ENCODE data around the gene FOXL2NB.

The FOXL2NB gene

GRCh38 chr3:138945709-138946662 is 1.0 kb upstream of the FOXL2NB start:
- no peak for DNase-seq (ENCODE audit: low read depth in 2 of 2)

DNA sequence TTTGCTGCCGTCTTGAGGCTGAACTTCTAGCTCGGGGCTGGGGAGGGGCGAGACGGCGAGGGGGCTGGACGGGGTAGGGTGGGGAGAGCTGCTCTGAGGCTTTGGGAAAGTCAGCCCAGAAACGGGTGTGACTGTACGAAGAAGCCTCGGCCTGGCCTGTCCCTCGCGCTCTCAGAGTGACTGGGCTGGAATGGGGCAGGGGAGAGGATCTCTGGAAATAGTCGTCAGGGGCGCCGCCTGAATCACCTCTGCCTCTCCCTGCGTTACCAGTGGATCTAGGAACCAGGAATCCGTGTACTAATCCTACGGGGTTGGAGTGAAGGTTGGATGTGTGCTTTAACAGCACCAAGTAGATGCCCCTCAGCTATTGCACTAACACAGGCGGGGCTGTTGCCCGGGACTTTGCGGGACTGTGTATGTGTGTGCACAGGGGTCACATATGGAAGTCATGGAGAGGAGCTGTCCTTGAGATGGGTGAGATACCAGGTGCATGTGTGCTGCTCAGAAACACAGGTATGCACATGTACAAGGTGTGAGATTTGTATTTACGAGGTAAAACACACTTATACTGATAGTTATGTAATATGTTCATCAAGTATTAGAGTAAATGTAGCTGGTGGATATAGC is 591 bp downstream of the FOXL2NB start:
- DNase-seq (ENCODE audit: low read depth in 2 of 2) = no peak

- DNase-seq (ENCODE audit: low read depth in 2 of 2) = no peak
Observed at GRCh38 chr3:138948371-138949001, 1.5 kb downstream of the FOXL2NB start.

DNA sequence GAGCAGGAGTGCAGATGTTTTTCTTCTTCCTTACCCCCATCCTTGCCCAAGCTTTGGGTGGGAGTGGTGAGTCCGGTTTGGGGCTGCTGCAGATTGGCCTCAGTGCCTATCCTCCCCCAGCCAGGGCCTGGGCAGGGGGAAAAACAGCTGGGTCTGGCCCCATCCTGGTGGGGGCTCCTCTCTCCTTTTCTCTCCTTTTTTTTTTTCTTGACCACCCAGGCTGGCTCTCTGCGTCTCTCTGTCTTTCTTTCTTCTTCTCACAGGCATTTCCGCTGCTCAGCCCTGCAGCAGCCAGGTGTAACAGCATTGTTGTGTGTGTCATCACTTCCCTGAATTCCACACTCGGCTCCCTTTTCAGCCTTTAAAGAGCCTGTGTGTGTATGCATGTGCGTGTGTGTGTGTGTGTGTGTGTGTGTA is 2.0 kb downstream of the FOXL2NB start:
- DNase-seq (ENCODE audit: low read depth in 2 of 2) = no peak

- DNase-seq (ENCODE audit: low read depth in 2 of 2) = no peak
Observed at GRCh38 chr3:138949445-138950005, 2.5 kb downstream of the FOXL2NB start.

DNA sequence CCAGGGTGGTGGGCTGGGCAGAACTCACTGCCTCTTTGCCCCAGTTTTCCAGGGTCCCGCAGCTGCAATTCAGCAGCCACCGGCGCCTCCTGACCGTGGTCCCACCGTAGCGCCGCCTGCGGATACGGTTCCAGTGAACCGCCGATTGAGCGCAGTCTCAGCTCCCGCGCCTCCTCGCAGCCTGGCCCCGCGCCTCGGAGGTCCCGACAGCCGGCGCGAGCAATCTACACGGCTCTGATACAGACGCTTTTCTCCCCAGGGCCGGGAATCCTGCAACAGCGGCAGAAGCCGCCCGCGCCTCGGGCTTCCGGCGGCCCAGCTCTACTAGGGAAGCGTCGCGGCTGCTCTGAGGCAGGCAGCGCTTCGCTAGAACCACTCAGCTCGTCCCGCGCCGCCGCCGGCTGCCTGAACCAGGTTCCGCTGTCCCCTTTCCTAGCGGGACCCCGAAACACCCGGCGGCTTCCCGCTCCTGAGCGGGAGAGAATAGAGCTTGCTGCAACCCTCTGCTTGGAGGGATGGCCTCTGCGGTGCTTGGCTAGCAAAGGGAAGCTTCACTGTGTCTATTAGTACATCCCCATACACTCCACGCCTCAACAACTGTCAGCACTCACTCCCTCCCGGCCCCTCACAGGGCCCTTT is 3.1 kb downstream of the FOXL2NB start:
- DNase-seq (ENCODE audit: low read depth in 2 of 2) = no peak

DNA sequence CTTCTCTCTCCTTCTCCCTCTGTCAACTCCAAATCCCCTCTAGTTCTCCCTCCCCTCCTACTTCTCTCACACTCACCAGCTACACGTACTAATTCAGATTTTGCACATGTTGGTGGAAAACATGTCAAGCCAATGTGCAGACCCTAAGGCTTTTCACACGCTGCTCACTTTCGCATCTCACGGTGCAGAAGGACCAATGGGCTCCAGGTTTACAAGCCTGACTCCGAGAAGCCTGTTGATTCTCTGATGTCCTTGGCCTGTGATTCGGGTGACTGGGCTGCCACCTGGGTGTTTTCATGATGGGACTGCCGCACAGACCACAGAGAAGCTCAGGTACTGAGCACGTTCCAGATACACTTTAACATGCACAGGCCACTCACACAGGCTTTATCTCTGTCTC is 3.7 kb downstream of the FOXL2NB start:
- DNase-seq (ENCODE audit: low read depth in 2 of 2) = no peak

DNA sequence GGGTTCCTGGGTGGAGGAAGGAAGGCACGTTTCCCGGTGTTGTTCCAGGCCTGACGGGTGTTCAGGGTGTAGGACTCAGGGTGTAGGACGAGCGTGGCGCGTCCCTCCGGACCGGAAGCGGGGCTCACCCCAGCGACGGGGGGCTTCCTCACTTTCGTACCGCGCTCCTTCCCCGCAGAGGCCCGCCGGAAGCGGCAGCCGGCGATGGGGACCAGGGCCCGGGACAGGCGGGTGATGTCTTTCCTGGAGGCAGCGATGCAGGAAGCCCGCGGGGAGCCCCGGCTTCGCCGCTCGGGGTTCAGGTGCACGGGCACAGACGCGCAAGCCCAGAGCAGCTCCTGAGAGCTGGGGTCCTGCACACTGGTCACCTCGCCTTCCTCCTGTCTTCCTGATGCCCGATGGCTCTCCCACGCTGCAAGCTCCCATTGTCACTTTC is 13.4 kb downstream of the FOXL2NB start:
- no peak for DNase-seq (ENCODE audit: low read depth in 2 of 2)

DNA sequence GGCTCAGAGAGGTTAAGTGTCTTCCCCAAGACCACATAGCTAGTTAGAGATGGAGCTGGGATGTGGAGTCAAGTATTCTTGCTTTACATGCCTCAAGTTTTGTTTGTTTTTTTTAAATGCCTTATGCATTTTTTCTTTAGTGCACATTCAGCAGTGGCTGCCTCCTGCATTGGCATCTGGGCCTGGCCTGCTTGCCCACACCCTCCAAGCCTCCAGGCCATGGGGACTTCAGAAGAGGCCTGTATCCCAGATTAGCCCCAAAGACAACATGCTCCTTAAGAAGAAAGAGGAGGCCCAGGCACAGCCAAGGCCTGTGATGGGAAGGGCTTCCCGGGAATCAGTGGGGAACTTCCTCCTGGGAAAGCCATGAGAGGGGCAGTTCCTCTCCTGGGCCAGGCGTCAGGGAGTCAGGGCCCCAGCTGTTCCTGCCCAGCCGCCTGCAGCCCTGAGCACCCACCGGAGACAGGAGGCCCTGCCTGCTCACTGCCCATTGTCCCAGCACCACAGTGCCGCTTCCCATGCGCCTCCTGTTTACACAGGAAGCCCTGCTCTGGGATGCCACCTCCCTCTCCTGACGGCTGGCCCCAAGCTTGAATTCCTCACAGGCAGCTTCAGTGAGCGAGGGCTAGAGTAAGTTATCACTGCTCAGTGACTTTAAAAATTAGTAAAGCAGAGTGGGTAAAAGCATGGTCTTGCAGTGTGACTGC is 16.0 kb downstream of the FOXL2NB start:
- no peak for DNase-seq (ENCODE audit: low read depth in 2 of 2)

DNA sequence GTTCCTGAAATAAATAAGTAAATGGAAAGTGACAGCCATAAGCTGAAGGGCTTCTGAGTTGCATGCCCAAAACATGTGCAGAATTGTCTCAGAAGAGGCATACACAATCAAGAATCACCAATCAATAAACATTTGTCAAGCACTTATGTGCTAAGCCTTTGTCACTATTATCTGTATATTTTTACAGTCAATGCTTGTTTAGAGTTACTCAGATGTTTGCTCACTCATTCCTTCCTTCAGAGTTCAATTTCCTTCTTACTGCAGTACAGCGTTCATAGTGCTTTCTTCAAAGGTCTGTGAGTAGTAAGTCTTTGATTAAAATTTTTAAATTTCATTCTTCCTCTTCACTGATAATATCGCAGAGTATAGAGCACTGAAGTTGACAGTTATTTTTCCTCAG is 17.2 kb downstream of the FOXL2NB start:
- DNase-seq (ENCODE audit: low read depth in 2 of 2) = no peak

- no peak for DNase-seq (ENCODE audit: low read depth in 2 of 2)
Observed at GRCh38 chr3:138964923-138965322, 17.9 kb downstream of the FOXL2NB start.

GRCh38 chr3:138971766-138972320 is 24.8 kb downstream of the FOXL2NB start:
- no peak for DNase-seq (ENCODE audit: low read depth in 2 of 2)

DNA sequence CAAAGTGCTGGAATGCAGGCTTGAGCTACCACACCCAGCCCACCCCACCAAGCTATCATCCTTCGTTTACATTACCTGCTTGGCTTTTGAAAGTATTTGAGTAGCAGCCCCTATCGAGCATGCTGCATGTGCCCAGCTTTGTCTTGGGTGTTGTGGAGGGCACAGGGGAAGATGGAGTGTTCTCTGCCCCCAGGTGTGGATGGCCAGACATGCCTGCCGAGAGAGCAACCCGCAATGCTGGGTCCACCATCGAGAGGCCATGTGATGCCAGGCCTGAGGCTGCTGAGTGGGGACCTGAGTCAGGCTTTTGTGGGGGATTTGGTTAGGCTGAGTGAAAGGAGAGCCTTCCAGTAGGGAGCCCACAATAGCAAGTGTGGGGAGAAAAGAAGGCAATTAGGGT is 25.9 kb downstream of the FOXL2NB start:
- no peak for DNase-seq (ENCODE audit: low read depth in 2 of 2)

GRCh38 chr3:138974462-138974861 is 27.4 kb downstream of the FOXL2NB start:
- no peak for DNase-seq (ENCODE audit: low read depth in 2 of 2)

- no peak for DNase-seq (ENCODE audit: low read depth in 2 of 2)
Observed at GRCh38 chr3:138975351-138975750, 28.3 kb downstream of the FOXL2NB start.

- DNase-seq (ENCODE audit: low read depth in 2 of 2) = no peak
Observed at GRCh38 chr3:138976047-138976446, 29.0 kb downstream of the FOXL2NB start.

- DNase-seq (ENCODE audit: low read depth in 2 of 2) = no peak
Observed at GRCh38 chr3:138984816-138985215, 37.8 kb downstream of the FOXL2NB start.

DNA sequence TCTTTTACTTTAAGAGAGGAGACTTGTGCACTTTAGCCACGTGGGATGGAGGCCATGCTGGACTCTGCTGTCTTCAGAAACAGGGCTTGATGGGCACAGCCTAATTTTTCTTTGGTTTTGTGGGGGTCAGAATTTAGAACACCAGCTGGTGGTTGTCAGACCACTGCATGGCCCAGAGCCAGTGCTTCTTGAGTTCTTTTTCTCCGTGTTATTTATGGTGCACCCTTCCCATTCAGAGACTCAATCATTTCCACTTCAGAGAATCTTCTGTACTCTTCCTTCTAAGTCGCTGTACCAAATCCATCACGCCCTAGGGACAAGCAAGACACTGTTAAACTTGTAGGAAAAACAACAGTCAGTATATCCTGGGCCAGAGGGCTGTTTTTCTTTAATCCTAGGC is 38.9 kb downstream of the FOXL2NB start:
- DNase-seq (ENCODE audit: low read depth in 2 of 2) = no peak

DNA sequence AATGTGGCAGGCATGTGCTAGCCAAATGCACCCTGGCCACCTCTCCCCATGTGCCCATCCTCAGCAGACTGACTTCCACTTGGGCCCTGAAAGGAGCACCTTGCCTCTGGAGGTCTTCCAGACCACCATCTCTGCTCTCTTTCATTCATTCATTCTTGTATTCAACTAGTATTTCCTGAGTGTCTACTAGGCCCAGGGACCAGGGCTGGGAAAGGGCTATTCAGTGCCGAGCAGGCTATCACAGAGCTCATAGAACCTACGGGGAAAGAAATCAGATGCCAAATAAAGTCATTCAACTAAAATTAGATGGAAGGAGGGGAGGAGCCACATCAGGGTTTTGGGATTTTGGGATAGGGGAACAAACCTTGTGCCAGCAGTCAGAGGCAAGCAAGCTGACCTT is 40.2 kb downstream of the FOXL2NB start:
- DNase-seq (ENCODE audit: low read depth in 2 of 2) = no peak

DNA sequence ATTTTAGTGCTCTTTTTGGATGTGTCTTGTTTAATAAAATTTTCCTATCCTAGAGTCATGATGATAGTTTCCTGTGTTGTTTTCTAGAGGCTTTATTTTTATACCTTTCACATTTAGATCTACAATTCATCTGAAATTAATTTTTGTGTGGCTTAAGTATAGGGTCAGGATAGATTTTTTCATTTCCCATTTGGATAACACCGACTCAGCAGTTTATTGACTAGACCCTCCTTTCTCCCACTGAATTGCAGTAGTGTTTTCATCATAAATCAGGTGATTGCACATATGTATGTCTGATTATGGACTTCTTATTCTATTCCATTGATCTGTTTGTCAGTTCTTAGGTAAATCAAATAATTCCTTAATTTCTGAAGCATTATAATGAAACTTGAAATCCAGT is 48.7 kb downstream of the FOXL2NB start:
- no peak for DNase-seq (ENCODE audit: low read depth in 2 of 2)

Data from stimulated activated CD8-positive, alpha-beta memory T cell treated with anti-CD3 and anti-CD28 coated beads, Interleukin-7, amount 100 ng/mL, for 1 hour (primary cell).